GM18508 (cell line): ENCODE data around the gene NEXN.
"Not testable (repeated sequence)": the region's sequence is repeated elsewhere in the genome, so short reads cannot be mapped to it uniquely, and the experiment has no call there.

Experiments
- ATAC-seq: cut with Tn5 transposase; IDR thresholded peaks from one replicate; pipeline ENCODE4 v1.9.1; 2021; ENCODE audit warnings: moderate number of reproducible peaks; ENCODE audit not compliant: insufficient read depth, unreplicated experiment

NEXN gene

DNA sequence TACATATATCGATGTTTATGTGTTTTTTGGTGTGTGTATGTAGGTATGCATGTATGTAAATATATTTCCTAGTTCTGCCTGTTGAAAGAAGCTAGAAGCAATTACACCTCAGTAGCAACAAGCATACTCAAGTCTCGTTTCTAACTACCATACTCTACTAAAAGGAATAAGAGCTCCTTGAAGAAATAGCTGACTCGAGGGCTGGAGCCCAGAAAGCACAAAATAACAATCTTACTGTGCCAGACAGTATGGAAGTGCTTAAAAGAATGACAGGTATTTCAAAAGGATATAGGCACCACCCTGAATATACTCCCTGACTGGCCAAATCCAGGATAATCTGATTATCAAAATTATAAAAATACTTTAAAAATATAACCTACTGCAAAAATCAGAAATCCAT is 67.3 kb downstream of the NEXN start:
- no peak for ATAC-seq

DNA sequence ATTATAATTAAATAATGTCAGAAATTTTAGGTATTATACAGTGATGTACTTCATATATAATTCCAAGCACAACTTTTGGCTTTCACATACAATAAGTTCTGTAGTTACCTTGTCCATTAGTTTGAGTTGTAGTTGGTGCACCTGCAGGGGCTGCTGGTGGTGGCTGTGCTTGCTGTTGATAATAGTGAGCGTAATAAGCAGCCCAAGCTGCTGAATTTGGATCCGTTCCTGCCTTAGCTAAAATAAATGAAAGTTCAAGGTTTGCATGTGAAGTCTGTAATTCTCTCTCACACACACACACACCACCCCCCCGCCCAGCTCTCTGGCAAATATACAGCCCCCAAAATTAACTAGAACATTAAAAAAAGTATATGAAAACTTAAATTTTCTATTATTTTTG is 68.0 kb downstream of the NEXN start:
- ATAC-seq: no peak

- ATAC-seq: no peak
These were observed 70.0 kb downstream of the NEXN start for GRCh38 chr1:77958391-77958790.

GRCh38 chr1:77958850-77959249 is 70.4 kb downstream of the NEXN start:
- ATAC-seq: no peak

DNA sequence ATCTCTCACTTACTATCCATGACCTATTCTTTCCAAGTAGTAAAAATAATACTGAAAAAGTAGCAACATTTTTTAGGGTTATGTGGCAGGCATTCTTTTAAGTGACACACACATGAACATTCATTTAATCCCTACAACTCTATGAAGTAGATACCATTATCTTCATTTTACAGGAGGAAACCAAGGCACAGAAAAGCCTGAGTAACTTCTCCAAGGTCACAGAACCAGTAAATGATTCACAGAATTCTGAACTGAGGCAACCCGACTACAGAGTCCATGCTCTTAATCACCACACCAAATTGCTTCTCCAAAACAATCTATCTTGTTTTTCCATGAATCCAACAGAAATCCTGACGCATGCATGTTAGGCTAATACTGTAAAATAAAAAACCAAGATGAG is 73.0 kb downstream of the NEXN start:
- no peak for ATAC-seq

DNA sequence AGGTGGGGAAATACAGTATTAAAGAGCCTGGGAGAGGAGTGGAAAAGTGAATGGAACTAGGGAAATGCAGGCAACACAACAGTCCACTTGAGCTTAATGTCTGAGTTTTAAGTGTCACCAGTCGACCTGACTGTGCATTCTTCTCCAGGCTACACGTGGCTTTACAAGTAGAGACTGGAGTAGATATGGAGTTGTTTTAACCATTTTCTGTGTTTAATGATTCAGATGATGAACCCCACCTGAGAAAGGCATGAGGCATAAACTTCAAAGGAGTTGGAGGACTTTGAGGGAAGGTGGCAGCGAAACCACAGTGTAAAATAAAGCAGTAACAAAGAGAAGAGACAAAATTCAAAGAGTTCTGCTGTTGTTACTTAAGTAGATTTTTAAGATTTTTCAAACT is 77.9 kb downstream of the NEXN start:
- no peak for ATAC-seq

DNA sequence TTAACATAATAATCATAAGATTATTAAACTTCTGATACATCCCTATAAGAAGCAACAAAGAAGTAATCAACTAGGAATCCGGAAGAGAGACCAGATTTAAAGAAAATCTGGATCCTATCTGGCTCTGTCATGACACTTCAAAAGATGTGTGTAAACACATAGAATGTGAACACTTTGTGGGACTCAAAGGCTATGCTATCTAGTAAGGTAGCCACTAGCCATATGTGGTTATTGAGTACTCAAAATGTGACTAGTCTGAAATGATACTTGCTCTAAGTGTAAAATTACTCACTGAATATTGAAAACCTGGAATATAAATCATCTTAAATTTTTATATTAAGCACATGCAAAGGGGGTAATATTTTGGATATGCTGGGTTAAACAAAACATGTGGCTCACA is 81.8 kb downstream of the NEXN start:
- no peak for ATAC-seq

DNA sequence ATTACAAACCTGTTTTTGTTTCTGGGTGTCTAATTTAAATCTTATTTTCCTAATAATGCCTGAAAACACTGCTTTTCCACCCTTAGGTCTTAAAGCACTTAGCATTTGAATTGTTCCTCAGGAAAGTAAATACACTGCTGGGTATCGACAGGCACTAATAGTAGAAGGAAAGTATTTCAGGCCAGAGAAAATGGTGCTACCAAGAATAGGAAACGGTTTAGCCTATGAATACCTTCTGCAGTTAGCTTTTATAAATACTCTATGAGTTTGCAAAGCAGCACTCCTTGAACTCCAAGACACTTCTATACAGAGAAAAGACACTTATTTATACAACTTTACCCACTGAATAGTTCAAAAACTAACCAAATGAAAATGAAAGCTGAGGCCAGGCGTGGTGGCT is 83.7 kb downstream of the NEXN start:
- ATAC-seq: no peak

- ATAC-seq: no peak
These were observed 87.0 kb downstream of the NEXN start for GRCh38 chr1:77975386-77975785.

GRCh38 chr1:77975907-77976306 is 87.5 kb downstream of the NEXN start:
- no peak for ATAC-seq

DNA sequence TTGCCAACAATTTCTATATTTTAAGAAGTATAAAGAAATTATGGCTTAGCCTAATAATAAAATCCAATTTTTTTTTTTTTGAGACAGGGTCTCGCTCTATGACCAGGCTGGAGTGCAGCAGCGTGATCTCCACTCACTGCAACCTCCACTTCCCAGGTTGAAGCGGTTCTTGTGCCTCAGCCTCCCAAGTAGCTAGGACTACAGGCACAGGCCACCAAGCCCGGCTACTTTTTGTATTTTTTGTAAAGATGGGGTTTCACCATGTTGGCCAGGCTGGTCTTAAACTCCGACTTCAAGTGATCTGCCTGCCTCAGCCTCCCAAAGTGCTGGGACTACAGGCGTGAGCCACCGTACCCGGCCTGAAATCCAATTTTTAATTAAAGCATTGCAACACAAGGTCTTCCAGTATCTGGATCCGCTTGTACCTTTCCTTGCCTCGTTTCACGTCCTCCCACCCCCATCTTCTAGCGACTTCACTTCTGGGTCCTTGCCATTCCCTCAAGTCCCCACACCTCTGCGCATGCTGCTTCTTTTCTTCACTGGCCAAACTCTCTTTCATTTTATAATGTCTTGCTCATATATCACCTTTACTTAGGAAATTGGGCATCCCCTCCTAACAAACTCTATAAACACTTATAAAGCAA is 88.1 kb downstream of the NEXN start:
- ATAC-seq: no peak

- peak; percentile 0 for ATAC-seq
These were observed 89.5 kb downstream of the NEXN start for GRCh38 chr1:77977989-77978292.

DNA sequence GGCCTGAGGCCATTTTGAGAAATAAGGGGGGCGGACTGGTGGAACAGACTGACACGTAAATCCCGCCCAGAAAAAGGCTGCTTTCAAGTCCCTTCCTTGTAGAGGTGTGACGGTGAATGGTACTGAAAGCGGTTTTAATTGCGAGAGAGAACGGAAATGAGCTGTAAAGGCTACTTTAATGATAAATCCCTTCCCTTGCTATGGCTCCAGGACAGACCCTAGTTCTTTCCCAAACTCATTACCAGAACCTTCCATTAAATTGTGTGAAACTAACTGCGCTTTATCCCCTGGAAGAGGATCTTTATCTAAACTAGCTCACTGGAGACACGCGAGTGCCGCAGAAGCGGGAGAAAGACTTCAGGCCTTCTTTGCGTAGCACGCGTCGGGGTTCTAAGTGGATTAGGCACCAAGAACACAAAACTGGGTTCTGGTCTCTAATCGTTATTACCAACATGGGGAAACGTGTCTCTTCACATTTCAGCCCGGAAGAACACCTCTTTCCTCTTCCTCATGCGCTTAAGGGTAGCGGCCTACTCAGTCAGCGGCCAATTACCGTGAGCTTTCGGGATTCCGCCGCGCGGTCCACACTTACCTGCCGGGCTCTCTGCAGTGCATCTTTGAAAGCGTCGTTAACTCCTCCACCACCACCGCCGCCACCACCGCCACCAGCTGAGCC is 90.0 kb downstream of the NEXN start:
- peak; percentile 62 for ATAC-seq

DNA sequence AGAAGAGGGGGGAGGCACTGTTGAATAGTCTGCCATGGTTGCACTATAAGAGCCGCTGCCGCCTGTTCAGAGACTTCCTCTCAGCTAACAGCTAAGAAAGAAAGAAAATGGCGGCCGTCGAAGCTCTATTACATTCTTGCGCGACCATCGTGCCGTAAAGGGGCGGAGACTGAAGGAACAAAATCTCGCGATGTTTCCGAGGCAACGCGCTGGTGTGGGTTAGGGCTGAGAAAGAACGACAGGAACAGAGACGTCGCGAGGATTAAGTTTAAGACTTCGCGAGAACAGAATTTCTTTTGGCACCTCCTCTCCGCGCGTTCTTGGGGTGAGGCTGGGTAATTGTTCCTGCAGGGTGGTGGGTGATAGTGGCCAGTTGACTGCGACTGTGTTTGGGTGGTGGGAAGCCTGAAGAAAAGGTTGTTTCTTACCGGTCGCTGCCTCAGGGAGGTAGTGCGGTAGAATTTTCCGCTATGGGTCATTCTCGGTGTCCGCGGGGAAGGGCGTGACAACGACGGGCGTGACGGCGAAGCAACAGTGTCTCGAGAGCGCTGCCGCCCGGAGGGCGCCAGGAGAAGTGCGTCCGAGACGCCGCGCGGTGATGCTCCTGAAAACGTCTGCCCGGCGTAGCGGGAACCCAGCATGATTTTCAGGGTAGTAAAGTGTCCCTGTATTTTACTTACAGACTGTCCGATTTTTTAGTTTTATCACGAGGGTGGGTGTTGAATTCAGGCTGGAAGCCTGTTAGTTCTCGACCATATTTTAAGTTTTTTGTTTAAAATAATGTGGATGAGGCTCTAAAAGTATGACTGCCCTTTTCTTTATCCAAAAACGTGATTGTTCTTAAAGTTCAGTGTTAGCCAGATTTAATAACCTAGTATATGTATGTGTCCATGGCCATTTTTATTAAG is 90.8 kb downstream of the NEXN start, which contains the start of gene FUBP1:
TSS of gene FUBP1 (minus strand) at position 104 of the 908 bp plus-strand sequence. CDS start at position 36, 68 bp downstream.
- ATAC-seq: peak; percentile 55

GRCh38 chr1:77983352-77983996 is 95.0 kb downstream of the NEXN start:
- not testable (repeated sequence) for ATAC-seq

- no peak for ATAC-seq
These were observed 95.6 kb downstream of the NEXN start for GRCh38 chr1:77983997-77984355.

- no peak for ATAC-seq
These were observed 96.2 kb downstream of the NEXN start for GRCh38 chr1:77984629-77985028.

DNA sequence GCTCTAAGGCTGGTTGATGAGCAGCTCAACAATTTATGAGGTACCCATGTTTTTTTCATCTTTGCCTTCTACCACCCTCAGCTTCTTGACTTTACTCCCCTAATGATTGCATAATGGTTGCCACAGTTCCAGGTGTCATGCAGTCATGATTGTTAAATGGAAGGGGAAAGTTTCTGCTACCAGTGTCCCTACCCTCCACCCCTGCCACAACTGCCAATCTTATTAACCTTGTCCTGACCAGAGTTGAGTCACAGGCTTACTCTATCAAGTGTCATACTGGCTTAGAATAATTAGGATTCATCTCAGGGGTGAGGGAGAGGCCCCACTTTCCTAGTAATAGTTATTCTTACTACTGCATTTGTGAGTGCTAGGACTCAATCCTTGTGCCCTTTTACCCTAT is 98.4 kb downstream of the NEXN start:
- ATAC-seq: no peak

DNA sequence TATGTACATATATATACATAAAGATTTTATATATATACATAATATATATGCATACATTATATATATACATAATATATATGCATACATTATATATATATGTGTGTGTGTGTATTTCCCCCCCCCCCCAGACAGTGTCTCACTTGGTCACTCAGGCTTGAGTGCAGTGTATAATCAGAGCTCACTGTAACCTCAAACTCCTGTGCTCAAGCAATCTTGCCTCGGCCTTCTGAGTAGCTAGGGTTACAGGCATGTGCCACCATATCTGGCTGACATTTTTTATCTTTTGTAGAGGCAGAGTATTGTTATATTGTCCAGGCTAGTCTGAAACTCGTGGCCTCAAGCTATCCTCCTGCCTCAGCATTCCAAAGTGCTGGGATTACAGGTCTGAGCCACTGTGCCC is 99.5 kb downstream of the NEXN start:
- no peak for ATAC-seq

GRCh38 chr1:77989744-77990143 is 101.3 kb downstream of the NEXN start:
- ATAC-seq: no peak

DNA sequence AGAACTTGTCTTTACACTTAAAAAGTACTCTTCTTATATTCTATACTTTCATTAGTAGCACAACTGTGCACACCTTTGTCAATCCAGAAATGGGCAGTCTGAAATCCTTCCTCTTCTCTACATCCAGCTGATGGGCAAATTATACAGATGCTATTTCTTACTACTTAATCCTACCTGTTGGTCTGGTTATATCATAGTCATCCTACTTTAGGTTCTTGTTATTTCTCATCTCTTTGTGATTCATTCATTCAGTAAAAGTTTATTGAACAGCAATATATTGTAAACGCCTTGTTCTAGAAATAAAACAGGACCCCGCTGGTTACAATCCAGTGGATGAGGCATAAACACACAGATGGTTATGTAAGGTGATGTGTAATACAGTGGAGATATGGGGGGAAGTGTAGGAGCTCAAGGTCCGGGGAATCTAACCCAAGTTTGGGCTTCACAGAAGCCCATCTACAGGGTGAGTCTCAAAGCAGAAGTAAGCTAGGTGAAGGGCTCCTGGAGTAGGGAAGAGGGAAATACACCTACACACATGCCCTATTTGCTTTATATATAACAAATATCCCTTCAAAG is 102.3 kb downstream of the NEXN start:
- ATAC-seq: no peak
